Astrocyte of the cerebellum (primary cell): ENCODE measurements around the gene RAB40B.

Experiments
- DNase-seq: peaks from one replicate; pipeline ENCODE4 v3.0.0-alpha.2; 2011; ENCODE audit warnings: low read depth
- H3K4me3 ChIP-seq: 2 replicates; pipeline ENCODE4 v1.5.1; 2011; ENCODE audit warnings: mild to moderate bottlenecking, low read depth, low read length, moderate library complexity
- in situ Hi-C: cut with HindIII; loops from 2 replicates; pipeline ENCODE4 v1.10.0; 2017; ENCODE audit warnings: low sequenced_read_pairs
- TF ChIP-seq, protein P1 (sequence below): IDR thresholded peaks from 2 replicates; pipeline ENCODE4 v1.5.1; 2012; ENCODE audit warnings: low read length, low read depth, moderate library complexity, mild to moderate bottlenecking; ENCODE audit errors: missing control alignments

Gene RAB40B

DNA sequence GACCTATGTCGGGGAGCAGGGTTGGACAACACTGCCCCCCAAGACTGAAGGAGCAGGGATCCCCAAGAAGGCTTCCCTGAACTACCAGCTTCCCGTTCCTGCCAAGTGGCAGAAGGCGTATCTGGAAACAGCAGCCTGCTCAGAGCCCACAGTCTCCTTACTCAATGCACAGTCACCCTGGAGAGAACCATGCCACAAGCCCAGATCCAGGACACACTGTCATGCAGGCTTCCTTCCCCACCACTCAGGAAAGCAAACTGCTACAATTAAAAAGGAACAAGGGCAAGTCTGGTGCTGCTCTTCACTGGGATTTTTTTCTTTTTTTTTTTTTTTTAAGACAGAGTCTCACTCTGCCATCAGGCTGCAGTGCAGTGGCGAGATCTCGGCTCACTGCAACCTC is 58.5 kb downstream of the RAB40B start:
- TF ChIP-seq, protein P1, sequence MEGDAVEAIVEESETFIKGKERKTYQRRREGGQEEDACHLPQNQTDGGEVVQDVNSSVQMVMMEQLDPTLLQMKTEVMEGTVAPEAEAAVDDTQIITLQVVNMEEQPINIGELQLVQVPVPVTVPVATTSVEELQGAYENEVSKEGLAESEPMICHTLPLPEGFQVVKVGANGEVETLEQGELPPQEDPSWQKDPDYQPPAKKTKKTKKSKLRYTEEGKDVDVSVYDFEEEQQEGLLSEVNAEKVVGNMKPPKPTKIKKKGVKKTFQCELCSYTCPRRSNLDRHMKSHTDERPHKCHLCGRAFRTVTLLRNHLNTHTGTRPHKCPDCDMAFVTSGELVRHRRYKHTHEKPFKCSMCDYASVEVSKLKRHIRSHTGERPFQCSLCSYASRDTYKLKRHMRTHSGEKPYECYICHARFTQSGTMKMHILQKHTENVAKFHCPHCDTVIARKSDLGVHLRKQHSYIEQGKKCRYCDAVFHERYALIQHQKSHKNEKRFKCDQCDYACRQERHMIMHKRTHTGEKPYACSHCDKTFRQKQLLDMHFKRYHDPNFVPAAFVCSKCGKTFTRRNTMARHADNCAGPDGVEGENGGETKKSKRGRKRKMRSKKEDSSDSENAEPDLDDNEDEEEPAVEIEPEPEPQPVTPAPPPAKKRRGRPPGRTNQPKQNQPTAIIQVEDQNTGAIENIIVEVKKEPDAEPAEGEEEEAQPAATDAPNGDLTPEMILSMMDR = no peak
- no peak overlapping the region for H3K4me3 ChIP-seq
- in situ Hi-C loops = no loop called here
- no peak for DNase-seq

DNA sequence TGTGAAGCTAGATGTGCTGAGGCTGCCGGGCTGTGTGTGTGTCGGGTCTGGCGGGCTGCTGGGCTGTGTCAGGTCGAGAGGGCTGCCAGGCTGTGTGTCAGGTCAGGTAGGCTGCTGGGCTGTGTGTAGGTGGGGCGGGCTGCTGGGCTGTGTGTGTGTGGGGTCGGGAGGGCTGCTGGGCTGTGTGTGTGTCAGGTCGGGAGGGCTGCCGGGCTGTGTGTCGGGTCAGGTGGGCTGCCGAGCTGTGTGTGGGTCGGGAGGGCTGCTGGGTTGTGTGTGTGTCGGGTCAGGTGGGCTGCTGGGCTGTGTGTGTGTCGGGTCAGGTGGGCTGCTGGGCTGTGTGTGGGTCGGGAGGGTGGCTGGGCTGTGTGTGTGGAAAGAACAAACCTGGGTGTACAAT is 58.9 kb downstream of the RAB40B start:
- H3K4me3 ChIP-seq = no peak overlapping the region
- in situ Hi-C loops = no loop called here
- TF ChIP-seq, protein P1 = no peak
- no peak for DNase-seq

GRCh38 chr17:82638183-82638773 is 60.2 kb downstream of the RAB40B start:
- no peak for DNase-seq
- TF ChIP-seq, protein P1 = no peak
- H3K4me3 ChIP-seq = no peak overlapping the region
- in situ Hi-C loops = no loop called here

- TF ChIP-seq, protein P1 = no peak
- no peak overlapping the region for H3K4me3 ChIP-seq
- in situ Hi-C loops = no loop called here
- DNase-seq = no peak
Measured at GRCh38 chr17:82636626-82637598, 61.6 kb downstream of the RAB40B start.

GRCh38 chr17:82633343-82633742 is 65.2 kb downstream of the RAB40B start:
- in situ Hi-C loops = no loop called here
- no peak for DNase-seq
- H3K4me3 ChIP-seq = no peak overlapping the region
- TF ChIP-seq, protein P1 = no peak

DNA sequence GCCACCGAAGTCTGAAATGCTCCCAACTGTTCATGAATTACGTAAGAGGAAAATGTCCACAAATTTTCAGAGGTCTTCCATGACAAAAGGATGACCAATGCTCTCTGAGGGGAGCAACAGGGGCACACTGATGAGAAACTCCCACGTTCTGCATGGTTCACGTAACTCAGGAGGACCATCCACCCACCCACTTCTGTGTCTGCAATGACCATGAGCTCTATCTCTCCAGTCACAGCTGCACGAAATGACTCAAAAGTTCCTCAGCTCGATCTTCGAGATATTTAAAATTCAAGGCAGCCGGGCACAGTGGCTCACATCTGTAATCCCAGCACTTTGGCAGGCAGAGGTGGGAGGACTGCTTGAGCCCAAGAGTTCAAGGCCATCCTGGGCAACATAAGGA is 66.0 kb downstream of the RAB40B start:
- TF ChIP-seq, protein P1 = no peak
- DNase-seq = no peak
- in situ Hi-C loops = no loop called here
- no peak overlapping the region for H3K4me3 ChIP-seq
